ENCODE data around the gene NRF1.
"Not testable (repeated sequence)": the region's sequence is repeated elsewhere in the genome, so short reads cannot be mapped to it uniquely, and the experiment has no call there.

Gene NRF1

GRCh38 chr7:129606803-129607202, 4.7 kb upstream of the NRF1 start:
- no peak for DNase-seq (ENCODE audit: low read depth in 1 of 2, low spot score in 1 of 2)

GRCh38 chr7:129607471-129608120, 3.9 kb upstream of the NRF1 start:
- no peak for DNase-seq (ENCODE audit: low read depth in 1 of 2, low spot score in 1 of 2)

GRCh38 chr7:129609666-129610065, 1.9 kb upstream of the NRF1 start:
- no peak for DNase-seq (ENCODE audit: low read depth in 1 of 2, low spot score in 1 of 2)

GRCh38 chr7:129610709-129611245, 743 bp upstream of the NRF1 start:
- no peak for DNase-seq (ENCODE audit: low read depth in 1 of 2, low spot score in 1 of 2)

GRCh38 chr7:129612112-129613015, 844 bp downstream of the NRF1 start:
- peak; percentile 9 to 18 for DNase-seq (ENCODE audit: low read depth in 1 of 2, low spot score in 1 of 2)

GRCh38 chr7:129613016-129613337, 1.5 kb downstream of the NRF1 start:
- no peak for DNase-seq (ENCODE audit: low read depth in 1 of 2, low spot score in 1 of 2)

- no peak for DNase-seq (ENCODE audit: low read depth in 1 of 2, low spot score in 1 of 2)
Measured at GRCh38 chr7:129615018-129615417, 3.5 kb downstream of the NRF1 start.

GRCh38 chr7:129616530-129616929, 5.0 kb downstream of the NRF1 start:
- DNase-seq (ENCODE audit: low read depth in 1 of 2, low spot score in 1 of 2): no peak

GRCh38 chr7:129617178-129617577, 5.7 kb downstream of the NRF1 start:
- no peak for DNase-seq (ENCODE audit: low read depth in 1 of 2, low spot score in 1 of 2)

- DNase-seq (ENCODE audit: low read depth in 1 of 2, low spot score in 1 of 2): no peak
Measured at GRCh38 chr7:129617652-129618051, 6.1 kb downstream of the NRF1 start.

GRCh38 chr7:129626896-129627295, 15.4 kb downstream of the NRF1 start:
- no peak for DNase-seq (ENCODE audit: low read depth in 1 of 2, low spot score in 1 of 2)

- DNase-seq (ENCODE audit: low read depth in 1 of 2, low spot score in 1 of 2): no peak
Measured at GRCh38 chr7:129630341-129630740, 18.8 kb downstream of the NRF1 start.

- no peak for DNase-seq (ENCODE audit: low read depth in 1 of 2, low spot score in 1 of 2)
Measured at GRCh38 chr7:129634361-129635034, 23.0 kb downstream of the NRF1 start.

GRCh38 chr7:129635300-129636029, 23.9 kb downstream of the NRF1 start:
- peak; percentile 29 to 37 for DNase-seq (ENCODE audit: low read depth in 1 of 2, low spot score in 1 of 2)

GRCh38 chr7:129636030-129636550, 24.6 kb downstream of the NRF1 start:
- DNase-seq (ENCODE audit: low read depth in 1 of 2, low spot score in 1 of 2): not testable (repeated sequence)

- DNase-seq (ENCODE audit: low read depth in 1 of 2, low spot score in 1 of 2): no peak
Measured at GRCh38 chr7:129636641-129637040, 25.1 kb downstream of the NRF1 start.

GRCh38 chr7:129640400-129640799, 28.9 kb downstream of the NRF1 start:
- DNase-seq (ENCODE audit: low read depth in 1 of 2, low spot score in 1 of 2): no peak

GRCh38 chr7:129642871-129643549, 31.5 kb downstream of the NRF1 start:
- no peak for DNase-seq (ENCODE audit: low read depth in 1 of 2, low spot score in 1 of 2)

GRCh38 chr7:129643550-129644170, 32.1 kb downstream of the NRF1 start:
- DNase-seq (ENCODE audit: low read depth in 1 of 2, low spot score in 1 of 2): no peak
